DMS79 (cell line): ENCODE results near the gene MYF5.

Source experiments
- DNase-seq: peaks from one replicate; lab custom pipeline; 2025; lab: John Stamatoyannopoulos, UW

The MYF5 gene

DNA sequence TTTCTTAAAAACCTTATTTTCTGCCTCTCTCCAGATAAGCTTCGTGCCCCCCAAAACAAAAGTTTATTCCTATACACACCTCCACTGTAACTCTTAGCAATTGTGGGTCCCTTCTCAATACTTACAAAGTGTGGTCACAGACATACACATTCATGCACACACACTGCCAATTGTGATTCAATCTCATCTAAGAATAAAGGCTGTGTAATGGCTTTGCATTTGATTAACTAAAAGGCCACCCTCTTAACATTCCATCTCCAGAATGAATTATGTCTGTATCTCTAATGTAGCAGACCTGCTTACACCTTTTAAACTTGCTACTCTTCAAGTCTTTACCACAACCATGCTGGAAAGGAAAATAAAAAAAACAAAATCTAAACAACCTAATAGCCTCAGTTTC lies 49.5 kb downstream of the MYF5 start:
- DNase-seq, result no peak

DNA sequence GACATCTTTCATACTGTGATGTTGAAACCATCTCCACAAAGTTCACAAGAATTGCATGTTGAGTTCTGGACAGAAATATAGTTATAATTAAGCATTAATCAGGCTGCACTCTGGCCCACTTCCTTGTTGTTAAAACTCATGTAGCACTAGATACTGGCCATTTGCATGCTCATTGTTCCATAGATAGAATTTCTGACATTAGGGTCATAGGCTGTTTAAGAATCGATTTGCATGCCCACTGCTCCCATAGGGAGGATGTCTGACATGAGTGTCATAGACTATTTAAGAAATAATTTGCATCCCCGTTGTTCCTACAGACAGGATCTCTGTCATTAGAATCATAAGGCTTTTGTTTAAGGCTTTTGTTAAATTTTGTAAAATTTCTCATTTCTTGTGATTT lies 50.2 kb downstream of the MYF5 start:
- DNase-seq, result no peak
